Fibroblast of peridontal ligament (primary cell): Measurements from ENCODE around the gene AGAP1.

ENCODE experiments used
- DNase-seq: peaks from one replicate; pipeline ENCODE4 v3.0.0-alpha.2; 2010; ENCODE audit errors: extremely low read depth

Gene AGAP1

GRCh38 chr2:235661167-235661937 is 167.5 kb downstream of the AGAP1 start:
- DNase-seq: no peak

GRCh38 chr2:235661952-235662351 is 168.1 kb downstream of the AGAP1 start:
- DNase-seq: no peak

GRCh38 chr2:235663875-235664274 is 170.0 kb downstream of the AGAP1 start:
- DNase-seq: no peak

- DNase-seq: no peak
Measured at GRCh38 chr2:235665661-235666212, 171.9 kb downstream of the AGAP1 start.

- DNase-seq: peak; percentile 86
Measured at GRCh38 chr2:235666213-235666781, 172.5 kb downstream of the AGAP1 start.

GRCh38 chr2:235668782-235669181 is 174.9 kb downstream of the AGAP1 start:
- no peak for DNase-seq

- DNase-seq: peak; percentile 48
Measured at GRCh38 chr2:235669269-235669831, 175.5 kb downstream of the AGAP1 start.

GRCh38 chr2:235669983-235670962 is 176.4 kb downstream of the AGAP1 start:
- peak; percentile 70 for DNase-seq

GRCh38 chr2:235670974-235671787 is 177.3 kb downstream of the AGAP1 start:
- no peak for DNase-seq

- DNase-seq: no peak
Measured at GRCh38 chr2:235672720-235673119, 178.9 kb downstream of the AGAP1 start.

- DNase-seq: no peak
Measured at GRCh38 chr2:235674146-235674545, 180.3 kb downstream of the AGAP1 start.

GRCh38 chr2:235674812-235675211 is 181.0 kb downstream of the AGAP1 start:
- no peak for DNase-seq

GRCh38 chr2:235675678-235676535 is 182.1 kb downstream of the AGAP1 start:
- peak; percentile 60 for DNase-seq

GRCh38 chr2:235676536-235676799 is 182.6 kb downstream of the AGAP1 start:
- DNase-seq: no peak

- no peak for DNase-seq
Measured at GRCh38 chr2:235677276-235677788, 183.5 kb downstream of the AGAP1 start.

GRCh38 chr2:235677937-235678336 is 184.1 kb downstream of the AGAP1 start:
- no peak for DNase-seq

- no peak for DNase-seq
Measured at GRCh38 chr2:235678712-235679111, 184.9 kb downstream of the AGAP1 start.

GRCh38 chr2:235679471-235679870 is 185.6 kb downstream of the AGAP1 start:
- no peak for DNase-seq

- no peak for DNase-seq
Measured at GRCh38 chr2:235685024-235685721, 191.3 kb downstream of the AGAP1 start.
